Transverse colon (tissue), 3 donors: ENCODE data around the gene KCNN1.

Source experiments
- CTCF ChIP-seq, 5 experiments: fragments of 200-600 bp in 3 of 5; fragments of 450-650 bp in 2 of 5; sonication (generic) in 3 of 5; IDR thresholded peaks; 1 replicate in 2 of 5; 2 replicates in 3 of 5; pipeline ENCODE4 v1.5.1; 2016 to 2017; ENCODE audit warnings: antibody characterized with exemption in 5 of 5, inconsistent platforms in 3 of 5, mild to moderate bottlenecking in 2 of 5, moderate library complexity in 1 of 5
- EP300 ChIP-seq: sonication (generic); formaldehyde crosslinking; IDR thresholded peaks from one replicate; pipeline ENCODE4 v1.6.1; 2017; ENCODE audit warnings: antibody characterized with exemption, low read depth

- TF ChIP-seq CTCF (IDR thresholded peaks at IDR 0.05) (no peak), EP300 (no peak)
Observed at GRCh38 chr19:17922138-17922537, 44.8 kb upstream of the KCNN1 start.
